Liver (tissue), 9 donors: ENCODE data around the gene PNKP. TPM values are rescaled to one million over a fixed set of nuclear protein-coding genes. Genes with fewer than 3 reads are reported as not detected.

Source experiments
- DNase-seq: peaks from one replicate; pipeline ENCODE4 v3.0.0-alpha.2; 2017; ENCODE audit warnings: low spot score
- H3K27ac ChIP-seq, 2 donors: one replicate each; pipeline ENCODE4 v1.7.0; 2013; ENCODE audit warnings: inconsistent platforms in 2 of 2, low read length in 2 of 2, control low read depth in 1 of 2, low read depth in 1 of 2, mild to moderate bottlenecking in 1 of 2
- H3K27me3 ChIP-seq, 4 donors: one replicate each; pipeline versions ENCODE4 v1.6.1 to v1.7.0; 2013; ENCODE audit warnings: low read length in 3 of 4, inconsistent platforms in 1 of 4, mild to moderate bottlenecking in 1 of 4, moderate library complexity in 1 of 4; ENCODE audit not compliant: control insufficient read depth in 4 of 4, insufficient read depth in 4 of 4
- H3K36me3 ChIP-seq, 4 donors: one replicate each; pipeline versions ENCODE4 v1.6.1 to v1.7.0; 2013; ENCODE audit warnings: low read length in 3 of 4, mild to moderate bottlenecking in 3 of 4, low read depth in 1 of 4, moderate library complexity in 1 of 4; ENCODE audit not compliant: control insufficient read depth in 4 of 4, insufficient read depth in 3 of 4
- H3K4me1 ChIP-seq, 4 donors: one replicate each; pipeline versions ENCODE4 v1.6.1 to v1.7.0; 2013; ENCODE audit warnings: low read length in 3 of 4, mild to moderate bottlenecking in 3 of 4, moderate library complexity in 1 of 4; ENCODE audit not compliant: control insufficient read depth in 4 of 4, insufficient read depth in 4 of 4
- H3K4me3 ChIP-seq, 3 donors: one replicate each; pipeline versions ENCODE4 v1.6.1 to v1.7.0; 2013; ENCODE audit warnings: low read length in 3 of 3, control low read depth in 1 of 3, low read depth in 1 of 3, mild to moderate bottlenecking in 1 of 3
- H3K9ac ChIP-seq, 2 donors: one replicate each; pipeline ENCODE4 v1.7.0; 2013; ENCODE audit warnings: low read length in 2 of 2, mild to moderate bottlenecking in 2 of 2, moderate library complexity in 2 of 2, control low read depth in 1 of 2, low read depth in 1 of 2
- H3K9me3 ChIP-seq, 4 donors: one replicate each; pipeline versions ENCODE4 v1.6.1 to v1.7.0; 2013; ENCODE audit warnings: low read length in 3 of 4; ENCODE audit not compliant: control insufficient read depth in 4 of 4
- ATF3 ChIP-seq: IDR thresholded peaks from 2 replicates; pipeline ENCODE4 v1.6.1; 2016; ENCODE audit warnings: antibody characterized with exemption
- EGR1 ChIP-seq, 2 donors: IDR thresholded peaks; 2 replicates each; pipeline ENCODE4 v1.6.1; 2016 to 2018; ENCODE audit warnings: antibody characterized with exemption in 2 of 2, low read depth in 2 of 2
- FOXA1 ChIP-seq: IDR thresholded peaks from 2 replicates; pipeline ENCODE4 v1.6.1; 2016; ENCODE audit warnings: antibody characterized with exemption
- FOXA2 ChIP-seq: IDR thresholded peaks from 2 replicates; pipeline ENCODE4 v1.6.1; 2016; ENCODE audit warnings: antibody characterized with exemption
- GABPA ChIP-seq, 2 donors: IDR thresholded peaks in 1 of 2; conservative IDR thresholded peaks in 1 of 2; 2 replicates each; pipeline ENCODE4 v1.6.1; 2016; ENCODE audit warnings: antibody characterized with exemption in 2 of 2, mild to moderate bottlenecking in 1 of 2, moderate library complexity in 1 of 2
- HNF4A ChIP-seq, 2 donors: conservative IDR thresholded peaks; 2 replicates each; pipeline ENCODE4 v1.6.1; 2016; ENCODE audit warnings: antibody characterized with exemption in 2 of 2, mild to moderate bottlenecking in 2 of 2
- HNF4G ChIP-seq: IDR thresholded peaks from 2 replicates; pipeline ENCODE4 v1.6.1; 2016; ENCODE audit warnings: antibody characterized with exemption
- RAD21 ChIP-seq, 2 donors: IDR thresholded peaks; 2 replicates each; pipeline ENCODE4 v1.6.1; 2016; ENCODE audit warnings: antibody characterized with exemption in 2 of 2, mild to moderate bottlenecking in 2 of 2
- TAF1 ChIP-seq: conservative IDR thresholded peaks from 2 replicates; pipeline ENCODE4 v1.6.1; 2016; ENCODE audit warnings: antibody characterized with exemption, mild to moderate bottlenecking
- YY1 ChIP-seq: IDR thresholded peaks from 2 replicates; pipeline ENCODE4 v1.6.1; 2016; ENCODE audit warnings: antibody characterized with exemption, mild to moderate bottlenecking
- WGBS: extraction: QIAGEN DNeasy Blood & Tissue Kit; methylation state at CpG from one replicate; pipeline ENCODE4 v1.1.7; 2013; 5-methylcytosine and 5-hydroxymethylcytosine counted together
- polyA plus RNA-seq, 2 donors: library from polyadenylated mRNA; stranded (reverse) in 1 of 2; unstranded in 1 of 2; fragments of 200-250 nt in 1 of 2; fragments of >200 nt in 1 of 2; fragmentation: Nextera tagmentation in 1 of 2; extraction: Ambion mirVana in 1 of 2; gene quantifications; one replicate each; pipeline versions ENCODE4 v1.2.1 to v1.2.3, GENCODE V29; 2013 to 2015
- total RNA-seq, 2 donors: library from RNA; depleted of rRNA; stranded (reverse); fragments of >200 nt; gene quantifications; one replicate each; pipeline ENCODE4 v1.2.3, GENCODE V29; 2014
- TF ChIP-seq, protein P1 (sequence below): IDR thresholded peaks from 2 replicates; pipeline ENCODE4 v1.6.1; 2016; ENCODE audit warnings: antibody characterized with exemption, mild to moderate bottlenecking
- TF ChIP-seq, protein P2 (sequence below): IDR thresholded peaks from 2 replicates; pipeline ENCODE4 v1.6.1; 2016; ENCODE audit warnings: antibody characterized with exemption
- TF ChIP-seq, protein P3 (sequence below): IDR thresholded peaks from 2 replicates; pipeline ENCODE4 v1.6.1; 2016; ENCODE audit warnings: antibody characterized with exemption
- donor health status: healthy.
- donor health status: healthy.
- donor health status: healthy.
- donor health status: healthy.
- donor health status: healthy.

Gene PNKP
- total and polyA plus RNA-seq, 4 donors = 17.3 to 30.9 (median 19.8) TPM

DNA sequence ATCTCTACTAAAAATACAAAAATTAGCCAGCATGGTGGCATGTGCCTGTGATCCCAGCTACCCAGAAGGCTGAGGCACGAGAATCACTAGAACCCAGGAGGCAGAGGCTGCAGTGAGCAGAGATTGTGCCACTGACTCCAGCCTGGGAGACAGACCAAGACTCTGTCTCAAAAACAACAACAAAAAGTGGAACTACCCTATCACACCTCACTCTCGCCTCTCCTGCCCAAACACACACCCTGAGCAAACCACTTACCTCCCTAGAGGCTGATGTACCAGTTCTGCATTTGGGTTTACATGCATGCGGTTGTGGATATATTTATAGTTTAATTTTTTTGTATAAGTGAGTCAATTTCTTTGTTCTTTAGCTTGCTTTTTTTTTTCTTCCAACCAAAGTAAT, 24.1 kb downstream of the PNKP start:
- DNase-seq = no peak
- Histone ChIP-seq H3K9me3 (no peaks in the 10 kb centered on the region), H3K27me3 (no peaks in the 10 kb centered on the region), H3K4me1 (no peaks in the 10 kb centered on the region), H3K27ac (no peak overlapping the region), H3K36me3 (peaks cover 1 to 14% (median 7%) of the 10 kb centered on the region in 4 donors), H3K9ac (no peak overlapping the region), H3K4me3 (no peak overlapping the region)
- TF ChIP-seq FOXA1 = no peak
- TF ChIP-seq, protein P1, sequence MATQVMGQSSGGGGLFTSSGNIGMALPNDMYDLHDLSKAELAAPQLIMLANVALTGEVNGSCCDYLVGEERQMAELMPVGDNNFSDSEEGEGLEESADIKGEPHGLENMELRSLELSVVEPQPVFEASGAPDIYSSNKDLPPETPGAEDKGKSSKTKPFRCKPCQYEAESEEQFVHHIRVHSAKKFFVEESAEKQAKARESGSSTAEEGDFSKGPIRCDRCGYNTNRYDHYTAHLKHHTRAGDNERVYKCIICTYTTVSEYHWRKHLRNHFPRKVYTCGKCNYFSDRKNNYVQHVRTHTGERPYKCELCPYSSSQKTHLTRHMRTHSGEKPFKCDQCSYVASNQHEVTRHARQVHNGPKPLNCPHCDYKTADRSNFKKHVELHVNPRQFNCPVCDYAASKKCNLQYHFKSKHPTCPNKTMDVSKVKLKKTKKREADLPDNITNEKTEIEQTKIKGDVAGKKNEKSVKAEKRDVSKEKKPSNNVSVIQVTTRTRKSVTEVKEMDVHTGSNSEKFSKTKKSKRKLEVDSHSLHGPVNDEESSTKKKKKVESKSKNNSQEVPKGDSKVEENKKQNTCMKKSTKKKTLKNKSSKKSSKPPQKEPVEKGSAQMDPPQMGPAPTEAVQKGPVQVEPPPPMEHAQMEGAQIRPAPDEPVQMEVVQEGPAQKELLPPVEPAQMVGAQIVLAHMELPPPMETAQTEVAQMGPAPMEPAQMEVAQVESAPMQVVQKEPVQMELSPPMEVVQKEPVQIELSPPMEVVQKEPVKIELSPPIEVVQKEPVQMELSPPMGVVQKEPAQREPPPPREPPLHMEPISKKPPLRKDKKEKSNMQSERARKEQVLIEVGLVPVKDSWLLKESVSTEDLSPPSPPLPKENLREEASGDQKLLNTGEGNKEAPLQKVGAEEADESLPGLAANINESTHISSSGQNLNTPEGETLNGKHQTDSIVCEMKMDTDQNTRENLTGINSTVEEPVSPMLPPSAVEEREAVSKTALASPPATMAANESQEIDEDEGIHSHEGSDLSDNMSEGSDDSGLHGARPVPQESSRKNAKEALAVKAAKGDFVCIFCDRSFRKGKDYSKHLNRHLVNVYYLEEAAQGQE = no peak
- TF ChIP-seq RAD21 (IDR thresholded peaks at IDR 0.05) = no peak
- TF ChIP-seq HNF4A (conservative IDR thresholded peaks at IDR 0.05) = no peak
- TF ChIP-seq YY1 = no peak
- no peak for TF ChIP-seq FOXA2
- WGBS = 90% methylated on average over 3 of the region's 3 CpGs

- Histone ChIP-seq H3K36me3 (peaks cover 4 to 23% (median 10%) of the 10 kb centered on the region in 4 donors), H3K9ac (no peak overlapping the region), H3K4me3 (no peak overlapping the region), H3K4me1 (no peaks in the 10 kb centered on the region), H3K27ac (no peak overlapping the region), H3K27me3 (no peaks in the 10 kb centered on the region), H3K9me3 (no peaks in the 10 kb centered on the region)
- no peak for TF ChIP-seq FOXA1
- TF ChIP-seq, protein P1 = no peak
- no peak for TF ChIP-seq GABPA (IDR thresholded peaks at IDR 0.05 in 1 of 2, conservative IDR thresholded peaks at IDR 0.05 in 1 of 2)
- TF ChIP-seq EGR1 (IDR thresholded peaks at IDR 0.05; ENCODE audit: low read depth in 2 of 2) = no peak
- DNase-seq = no peak
- 94% methylated on average over 17 of the region's 17 CpGs for WGBS
These were observed 26.6 kb downstream of the PNKP start for GRCh38 chr19:49840736-49841249.

DNA sequence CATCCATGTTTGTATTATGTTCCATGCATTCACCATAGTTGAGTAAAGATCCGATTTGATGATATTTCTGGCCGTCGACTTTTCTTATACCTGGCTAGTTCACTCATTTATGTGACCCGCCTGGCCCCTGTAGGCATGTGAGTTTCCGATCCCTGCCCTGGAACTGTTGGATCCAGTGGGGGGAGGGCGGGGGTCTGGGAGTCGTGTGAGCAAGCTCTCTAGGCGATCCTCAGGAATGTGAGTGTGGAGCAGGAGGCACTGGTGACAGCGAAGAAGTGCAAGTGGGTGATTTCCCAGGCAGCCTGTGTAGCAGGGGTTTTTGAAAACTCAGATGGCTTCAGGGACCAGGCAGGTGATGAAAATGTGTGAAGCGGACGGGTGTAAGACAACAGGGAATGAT, 27.1 kb downstream of the PNKP start:
- Histone ChIP-seq H3K4me3 (no peak overlapping the region), H3K9me3 (no peaks in the 10 kb centered on the region), H3K27me3 (no peaks in the 10 kb centered on the region), H3K27ac (no peak overlapping the region), H3K9ac (no peak overlapping the region), H3K36me3 (peaks cover 4 to 23% (median 11%) of the 10 kb centered on the region in 4 donors), H3K4me1 (no peaks in the 10 kb centered on the region)
- 91% methylated on average over 11 of the region's 11 CpGs for WGBS
- DNase-seq = no peak
- TF ChIP-seq GABPA (IDR thresholded peaks at IDR 0.05 in 1 of 2, conservative IDR thresholded peaks at IDR 0.05 in 1 of 2) (no peak), FOXA2 (no peak), EGR1 (IDR thresholded peaks at IDR 0.05; ENCODE audit: low read depth in 2 of 2) (no peak), HNF4G (no peak), ATF3 (no peak), HNF4A (conservative IDR thresholded peaks at IDR 0.05) (no peak), TAF1 (no peak)
- TF ChIP-seq, protein P1 = no peak
- TF ChIP-seq, protein P2, sequence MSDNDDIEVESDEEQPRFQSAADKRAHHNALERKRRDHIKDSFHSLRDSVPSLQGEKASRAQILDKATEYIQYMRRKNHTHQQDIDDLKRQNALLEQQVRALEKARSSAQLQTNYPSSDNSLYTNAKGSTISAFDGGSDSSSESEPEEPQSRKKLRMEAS = no peak
- TF ChIP-seq, protein P3, sequence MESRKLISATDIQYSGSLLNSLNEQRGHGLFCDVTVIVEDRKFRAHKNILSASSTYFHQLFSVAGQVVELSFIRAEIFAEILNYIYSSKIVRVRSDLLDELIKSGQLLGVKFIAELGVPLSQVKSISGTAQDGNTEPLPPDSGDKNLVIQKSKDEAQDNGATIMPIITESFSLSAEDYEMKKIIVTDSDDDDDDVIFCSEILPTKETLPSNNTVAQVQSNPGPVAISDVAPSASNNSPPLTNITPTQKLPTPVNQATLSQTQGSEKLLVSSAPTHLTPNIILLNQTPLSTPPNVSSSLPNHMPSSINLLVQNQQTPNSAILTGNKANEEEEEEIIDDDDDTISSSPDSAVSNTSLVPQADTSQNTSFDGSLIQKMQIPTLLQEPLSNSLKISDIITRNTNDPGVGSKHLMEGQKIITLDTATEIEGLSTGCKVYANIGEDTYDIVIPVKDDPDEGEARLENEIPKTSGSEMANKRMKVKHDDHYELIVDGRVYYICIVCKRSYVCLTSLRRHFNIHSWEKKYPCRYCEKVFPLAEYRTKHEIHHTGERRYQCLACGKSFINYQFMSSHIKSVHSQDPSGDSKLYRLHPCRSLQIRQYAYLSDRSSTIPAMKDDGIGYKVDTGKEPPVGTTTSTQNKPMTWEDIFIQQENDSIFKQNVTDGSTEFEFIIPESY = no peak
